Keratinocyte (primary cell): Measurements from ENCODE around the gene GIT2. TPM values are rescaled to one million over a fixed set of nuclear protein-coding genes. Genes with fewer than 3 reads are reported as not detected.

Experiments
- DNase-seq: peaks from one replicate; pipeline ENCODE4 v3.0.0-alpha.2; 2011; ENCODE audit warnings: low read depth, missing footprints, low spot score
- FAIRE-seq: peaks from 2 replicates; lab custom pipeline; 2011; peaks lifted over from hg19 to GRCh38; lab: Jason Lieb, UNC
- H2AFZ ChIP-seq: 2 replicates; pipeline ENCODE4 v1.6.0; 2012; ENCODE audit warnings: low read length, control low read depth, inconsistent platforms; ENCODE audit not compliant: control insufficient read depth
- H3K27ac ChIP-seq: 2 replicates; pipeline ENCODE4 v1.5.1; 2011; ENCODE audit warnings: low read length; ENCODE audit not compliant: control insufficient read depth, insufficient read depth
- H3K27me3 ChIP-seq: 3 replicates; pipeline ENCODE4 v1.6.0; 2011; ENCODE audit warnings: low read length; ENCODE audit not compliant: control insufficient read depth, insufficient read depth; ENCODE audit errors: extremely low read depth
- H3K36me3 ChIP-seq, 2 experiments: 2 replicates in 1 of 2; 3 replicates in 1 of 2; pipeline ENCODE4 v1.5.1; 2011; ENCODE audit warnings: low read length in 2 of 2, mild to moderate bottlenecking in 1 of 2; ENCODE audit not compliant: control insufficient read depth in 2 of 2, insufficient read depth in 2 of 2; ENCODE audit errors: extremely low read depth in 1 of 2
- H3K4me1 ChIP-seq: 3 replicates; pipeline ENCODE4 v1.5.1; 2011; ENCODE audit warnings: low read length; ENCODE audit not compliant: control insufficient read depth, insufficient read depth; ENCODE audit errors: extremely low read depth
- H3K4me2 ChIP-seq: 3 replicates; pipeline ENCODE4 v1.6.0; 2011; ENCODE audit warnings: low read depth, low read length; ENCODE audit not compliant: control insufficient read depth, insufficient read depth; ENCODE audit errors: extremely low read depth
- H3K4me3 ChIP-seq, 3 experiments: fragments of 200-600 bp in 1 of 3; sonication (generic) in 1 of 3; 2 replicates in 2 of 3; 3 replicates in 1 of 3; pipeline ENCODE4 v1.5.1; 2011 to 2016; ENCODE audit warnings: low read length in 3 of 3, mild to moderate bottlenecking in 3 of 3, control low read depth in 2 of 3, inconsistent platforms in 1 of 3, low read depth in 1 of 3, mixed read lengths in 1 of 3, mixed run types in 1 of 3, moderate library complexity in 1 of 3; ENCODE audit not compliant: control insufficient read depth in 2 of 3, insufficient read depth in 2 of 3; ENCODE audit errors: extremely low read depth in 1 of 3
- H3K79me2 ChIP-seq: 2 replicates; pipeline ENCODE4 v1.6.0; 2012; ENCODE audit warnings: low read length; ENCODE audit not compliant: control insufficient read depth, insufficient read depth
- H3K9ac ChIP-seq: 3 replicates; pipeline ENCODE4 v1.6.0; 2011; ENCODE audit warnings: low read length; ENCODE audit not compliant: control insufficient read depth, insufficient read depth; ENCODE audit errors: extremely low read depth
- H3K9me1 ChIP-seq: 3 replicates; pipeline ENCODE4 v1.6.0; 2011; ENCODE audit warnings: low read length; ENCODE audit not compliant: control insufficient read depth, insufficient read depth; ENCODE audit errors: extremely low read depth
- H3K9me3 ChIP-seq: 2 replicates; pipeline ENCODE4 v1.5.1; 2012; ENCODE audit warnings: low read depth, low read length; ENCODE audit not compliant: control insufficient read depth
- H4K20me1 ChIP-seq: 3 replicates; pipeline ENCODE4 v1.6.0; 2011; ENCODE audit warnings: low read length; ENCODE audit not compliant: control insufficient read depth, insufficient read depth; ENCODE audit errors: extremely low read depth
- EZH2 ChIP-seq: IDR thresholded peaks from one replicate; pipeline ENCODE4 v1.6.1; 2012; ENCODE audit warnings: inconsistent platforms, mild to moderate bottlenecking, low read length, moderate library complexity
- dilution Hi-C: fragments of 300-500 bp; cut with MboI; formaldehyde crosslinking; loops from one replicate; pipeline ENCODE4 v1.7.0; 2020; ENCODE audit warnings: low sequenced_read_pairs; ENCODE audit not compliant: extremely low pct_ligation_motif_present
- polyA plus RNA-seq, 5 experiments: library from polyadenylated mRNA; depleted of rRNA in 3 of 5; stranded (reverse) in 3 of 5; stranded (forward) in 1 of 5; unstranded in 1 of 5; fragments of >200 nt; gene quantifications; 1 replicate in 1 of 5; 2 replicates in 3 of 5; 3 replicates in 1 of 5; pipeline versions ENCODE4 v1.2.1 to v1.2.3, GENCODE V29; 2011 to 2012; ENCODE audit warnings: missing spikeins in 2 of 5, low read depth in 1 of 5, low replicate concordance in 1 of 5
- TF ChIP-seq, protein P1 (sequence below), 3 experiments: IDR thresholded peaks in 1 of 3; conservative IDR thresholded peaks in 1 of 3; optimal IDR thresholded peaks in 1 of 3; 2 replicates in 2 of 3; 3 replicates in 1 of 3; pipeline versions ENCODE3 to v1.5.1; 2011; ENCODE audit warnings: low read length in 3 of 3, mild to moderate bottlenecking in 3 of 3, moderate library complexity in 2 of 3, control low read depth in 1 of 3, inconsistent platforms in 1 of 3; ENCODE audit not compliant: insufficient read depth in 2 of 3; ENCODE audit errors: extremely low read depth in 1 of 3

GIT2 gene
- polyA plus RNA-seq, 1 donor (not counting 4 experiments of a cell fraction or from before 2014, with no cell fraction given) = 25.9 TPM

- Histone ChIP-seq H2AFZ (no peak overlapping the region), H3K79me2 (no peaks in the 10 kb centered on the region), H3K36me3 (peaks cover 21 to 33% of the 10 kb centered on the region in 2 experiments), H3K4me2 (no peak overlapping the region), H3K27me3 (no peaks in the 10 kb centered on the region), H3K9me3 (no peaks in the 10 kb centered on the region), H3K9me1 (no peaks in the 10 kb centered on the region), H3K27ac (no peak overlapping the region), H3K4me1 (no peaks in the 10 kb centered on the region), H3K9ac (no peak overlapping the region), H4K20me1 (no peaks in the 10 kb centered on the region), H3K4me3 (no peak overlapping the region)
- TF ChIP-seq EZH2 = no peak
- TF ChIP-seq, protein P1, sequence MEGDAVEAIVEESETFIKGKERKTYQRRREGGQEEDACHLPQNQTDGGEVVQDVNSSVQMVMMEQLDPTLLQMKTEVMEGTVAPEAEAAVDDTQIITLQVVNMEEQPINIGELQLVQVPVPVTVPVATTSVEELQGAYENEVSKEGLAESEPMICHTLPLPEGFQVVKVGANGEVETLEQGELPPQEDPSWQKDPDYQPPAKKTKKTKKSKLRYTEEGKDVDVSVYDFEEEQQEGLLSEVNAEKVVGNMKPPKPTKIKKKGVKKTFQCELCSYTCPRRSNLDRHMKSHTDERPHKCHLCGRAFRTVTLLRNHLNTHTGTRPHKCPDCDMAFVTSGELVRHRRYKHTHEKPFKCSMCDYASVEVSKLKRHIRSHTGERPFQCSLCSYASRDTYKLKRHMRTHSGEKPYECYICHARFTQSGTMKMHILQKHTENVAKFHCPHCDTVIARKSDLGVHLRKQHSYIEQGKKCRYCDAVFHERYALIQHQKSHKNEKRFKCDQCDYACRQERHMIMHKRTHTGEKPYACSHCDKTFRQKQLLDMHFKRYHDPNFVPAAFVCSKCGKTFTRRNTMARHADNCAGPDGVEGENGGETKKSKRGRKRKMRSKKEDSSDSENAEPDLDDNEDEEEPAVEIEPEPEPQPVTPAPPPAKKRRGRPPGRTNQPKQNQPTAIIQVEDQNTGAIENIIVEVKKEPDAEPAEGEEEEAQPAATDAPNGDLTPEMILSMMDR (optimal IDR thresholded peaks at IDR 0.05 in 1 of 3, IDR thresholded peaks at IDR 0.05 in 1 of 3, conservative IDR thresholded peaks at IDR 0.05 in 1 of 3; ENCODE audit: extremely low read depth in 1 of 3, insufficient read depth in 2 of 3, low read length in 3 of 3) = peak in 2 of 3 experiments; percentile 10 to 24
- dilution Hi-C loops = no loop called here
- peak; percentile 29 for FAIRE-seq
- no peak for DNase-seq
Measured at GRCh38 chr12:109934026-109934425, 62.1 kb downstream of the GIT2 start.

DNA sequence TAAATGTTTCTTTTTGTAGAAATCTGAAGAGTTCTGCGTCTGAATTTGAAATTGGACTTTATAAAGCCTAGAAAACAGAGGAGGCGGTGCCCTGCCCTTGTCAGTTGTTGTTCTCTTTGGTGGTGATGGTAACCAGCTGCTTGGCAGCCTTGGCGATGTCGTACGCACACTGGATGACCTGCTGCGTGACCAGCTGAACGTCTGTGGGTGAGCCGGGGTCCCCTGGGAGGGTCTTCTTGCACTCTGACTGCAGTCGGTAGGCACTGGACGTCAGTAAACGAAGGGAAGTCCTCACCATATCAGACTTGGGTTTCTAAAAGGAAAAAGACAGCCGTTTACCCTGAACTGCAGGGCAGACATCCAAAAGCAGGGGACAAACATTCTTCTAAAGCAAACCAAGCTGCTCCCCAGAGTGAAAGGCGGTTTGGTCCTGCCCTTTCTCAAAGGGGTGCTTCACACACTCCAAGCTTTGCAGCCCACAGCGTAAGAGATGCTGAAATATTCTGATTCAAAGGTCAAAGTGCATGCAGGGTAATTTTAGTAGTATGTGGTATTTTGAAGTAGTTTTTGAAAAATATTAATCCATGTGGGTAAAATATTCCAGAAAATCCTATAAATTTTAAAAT is 63.2 kb downstream of the GIT2 start:
- dilution Hi-C loops = no loop called here
- no peaks in the 10 kb centered on the region for H4K20me1 ChIP-seq
- no peak for TF ChIP-seq EZH2
- TF ChIP-seq, protein P1 (optimal IDR thresholded peaks at IDR 0.05 in 1 of 3, IDR thresholded peaks at IDR 0.05 in 1 of 3, conservative IDR thresholded peaks at IDR 0.05 in 1 of 3; ENCODE audit: extremely low read depth in 1 of 3, insufficient read depth in 2 of 3, low read length in 3 of 3) = no peak
- no peak overlapping the region for H2AFZ ChIP-seq
- no peaks in the 10 kb centered on the region for H3K79me2 ChIP-seq
- H3K4me2 ChIP-seq = no peak overlapping the region
- no peak overlapping the region for H3K4me3 ChIP-seq
- H3K27me3 ChIP-seq = no peaks in the 10 kb centered on the region
- H3K9me3 ChIP-seq = no peaks in the 10 kb centered on the region
- H3K36me3 ChIP-seq = peaks cover 22 to 25% of the 10 kb centered on the region in 2 experiments
- DNase-seq (no peak), FAIRE-seq (no peak)
- no peaks in the 10 kb centered on the region for H3K4me1 ChIP-seq
- no peak overlapping the region for H3K9ac ChIP-seq
- no peaks in the 10 kb centered on the region for H3K9me1 ChIP-seq
- no peak overlapping the region for H3K27ac ChIP-seq
